ENCODE results near the gene HEBP2. TPM values are rescaled to one million over a fixed set of nuclear protein-coding genes. Genes with fewer than 3 reads are reported as not detected.

The HEBP2 gene
- total and polyA plus RNA-seq, 2 of the 13 experiments (the other 11 are each of a cell fraction or from before 2014, with no cell fraction given) = 16.0 to 72.8 TPM

GRCh38 chr6:138403324-138403800, 661 bp upstream of the HEBP2 start (continued):
- TF ChIP-seq ARHGAP35 (CRISPR knock-in tag; IDR thresholded peaks at IDR 0.05; ENCODE audit: borderline replicate concordance) = no peak
- TF ChIP-seq NFE2L1 (CRISPR knock-in tag; IDR thresholded peaks at IDR 0.05; ENCODE audit: borderline replicate concordance) = no peak; the same call in 1 of the 2 replicates
- no peak for TF ChIP-seq RBFOX2 (IDR thresholded peaks at IDR 0.05; ENCODE audit: low read depth, low read length)
- no peak for TF ChIP-seq MED13 (CRISPR knock-in tag; IDR thresholded peaks at IDR 0.05)
- no peak for TF ChIP-seq REL (CRISPR knock-in tag; conservative IDR thresholded peaks at IDR 0.05)
- peak; percentile 22; the same call in 1 of the 2 replicates for TF ChIP-seq MEF2D (CRISPR knock-in tag; IDR thresholded peaks at IDR 0.05)
- no peak for TF ChIP-seq MEIS1 (CRISPR knock-in tag; IDR thresholded peaks at IDR 0.05; ENCODE audit: borderline replicate concordance)
- TF ChIP-seq MTERF4 (CRISPR knock-in tag; IDR thresholded peaks at IDR 0.05) = peak; percentile 39; the same call in 1 of the 2 replicates
- TF ChIP-seq TOE1 (CRISPR knock-in tag; IDR thresholded peaks at IDR 0.05) = no peak
- TF ChIP-seq ZNF564 (CRISPR knock-in tag; IDR thresholded peaks at IDR 0.05) = no peak
- TF ChIP-seq ZNF20 (CRISPR knock-in tag; IDR thresholded peaks at IDR 0.05) = no peak
- no peak for TF ChIP-seq ZNF180 (CRISPR knock-in tag; IDR thresholded peaks at IDR 0.05; ENCODE audit: borderline replicate concordance, low read depth)
- no peak for TF ChIP-seq ZNF256 (CRISPR knock-in tag; conservative IDR thresholded peaks at IDR 0.05)
- TF ChIP-seq ZNF788 (CRISPR knock-in tag; IDR thresholded peaks at IDR 0.05; ENCODE audit: borderline replicate concordance) = no peak
- no peak for TF ChIP-seq THYN1 (CRISPR knock-in tag; IDR thresholded peaks at IDR 0.05; ENCODE audit: borderline replicate concordance, low read depth)
- TF ChIP-seq FOXA3 (CRISPR knock-in tag; IDR thresholded peaks at IDR 0.05) = no peak
- TF ChIP-seq ZNF7 (CRISPR knock-in tag; IDR thresholded peaks at IDR 0.05) = no peak
- no peak for TF ChIP-seq HOXA5 (CRISPR knock-in tag; IDR thresholded peaks at IDR 0.05)
- TF ChIP-seq RFX5 (IDR thresholded peaks at IDR 0.05; ENCODE audit: low read depth, low read length) = no peak
- TF ChIP-seq ONECUT2 (CRISPR knock-in tag; IDR thresholded peaks at IDR 0.05) = no peak
- no peak for TF ChIP-seq ZNF143 (CRISPR knock-in tag; IDR thresholded peaks at IDR 0.05)
- TF ChIP-seq ZBTB1 (CRISPR knock-in tag; IDR thresholded peaks at IDR 0.05; ENCODE audit: borderline replicate concordance) = no peak
- TF ChIP-seq RAD21 (CRISPR knock-in tag; IDR thresholded peaks at IDR 0.05) = no peak; the same call in 1 of the 2 replicates
- TF ChIP-seq ARID2 (CRISPR knock-in tag; IDR thresholded peaks at IDR 0.05; ENCODE audit: borderline replicate concordance) = no peak
- TF ChIP-seq ATF7 (IDR thresholded peaks at IDR 0.05) = no peak
- TF ChIP-seq ATF7 (CRISPR knock-in tag; IDR thresholded peaks at IDR 0.05) = no peak; the same call in 1 of the 2 replicates
- TF ChIP-seq, protein P1, sequence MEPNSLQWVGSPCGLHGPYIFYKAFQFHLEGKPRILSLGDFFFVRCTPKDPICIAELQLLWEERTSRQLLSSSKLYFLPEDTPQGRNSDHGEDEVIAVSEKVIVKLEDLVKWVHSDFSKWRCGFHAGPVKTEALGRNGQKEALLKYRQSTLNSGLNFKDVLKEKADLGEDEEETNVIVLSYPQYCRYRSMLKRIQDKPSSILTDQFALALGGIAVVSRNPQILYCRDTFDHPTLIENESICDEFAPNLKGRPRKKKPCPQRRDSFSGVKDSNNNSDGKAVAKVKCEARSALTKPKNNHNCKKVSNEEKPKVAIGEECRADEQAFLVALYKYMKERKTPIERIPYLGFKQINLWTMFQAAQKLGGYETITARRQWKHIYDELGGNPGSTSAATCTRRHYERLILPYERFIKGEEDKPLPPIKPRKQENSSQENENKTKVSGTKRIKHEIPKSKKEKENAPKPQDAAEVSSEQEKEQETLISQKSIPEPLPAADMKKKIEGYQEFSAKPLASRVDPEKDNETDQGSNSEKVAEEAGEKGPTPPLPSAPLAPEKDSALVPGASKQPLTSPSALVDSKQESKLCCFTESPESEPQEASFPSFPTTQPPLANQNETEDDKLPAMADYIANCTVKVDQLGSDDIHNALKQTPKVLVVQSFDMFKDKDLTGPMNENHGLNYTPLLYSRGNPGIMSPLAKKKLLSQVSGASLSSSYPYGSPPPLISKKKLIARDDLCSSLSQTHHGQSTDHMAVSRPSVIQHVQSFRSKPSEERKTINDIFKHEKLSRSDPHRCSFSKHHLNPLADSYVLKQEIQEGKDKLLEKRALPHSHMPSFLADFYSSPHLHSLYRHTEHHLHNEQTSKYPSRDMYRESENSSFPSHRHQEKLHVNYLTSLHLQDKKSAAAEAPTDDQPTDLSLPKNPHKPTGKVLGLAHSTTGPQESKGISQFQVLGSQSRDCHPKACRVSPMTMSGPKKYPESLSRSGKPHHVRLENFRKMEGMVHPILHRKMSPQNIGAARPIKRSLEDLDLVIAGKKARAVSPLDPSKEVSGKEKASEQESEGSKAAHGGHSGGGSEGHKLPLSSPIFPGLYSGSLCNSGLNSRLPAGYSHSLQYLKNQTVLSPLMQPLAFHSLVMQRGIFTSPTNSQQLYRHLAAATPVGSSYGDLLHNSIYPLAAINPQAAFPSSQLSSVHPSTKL (CRISPR knock-in tag; IDR thresholded peaks at IDR 0.05) = no peak
